Stimulated activated CD8-positive, alpha-beta memory T cell treated with anti-CD3 and anti-CD28 coated beads, Interleukin-2, amount 100 ng/mL, for 48 hours (primary cell): Measurements from ENCODE around the gene PFN3.

Source experiments
- DNase-seq, 2 donors: peaks; one replicate each; pipeline ENCODE4 v3.0.0-alpha.2; 2020; ENCODE audit warnings: low read depth in 2 of 2

The PFN3 gene

GRCh38 chr5:177399997-177400868 is at the start of gene PFN3:
Gene PFN3, minus strand, starts transcription at chr5:177400661. Its CDS starts 85 bp downstream, at chr5:177400576.
- DNase-seq = no peak

GRCh38 chr5:177449140-177450061 is 48.9 kb upstream of the PFN3 start:
- DNase-seq = no peak

- DNase-seq = no peak
Observed at GRCh38 chr5:177448244-177448950, 47.9 kb upstream of the PFN3 start.

- no peak for DNase-seq
Observed at GRCh38 chr5:177447611-177448243, 47.3 kb upstream of the PFN3 start.

GRCh38 chr5:177447066-177447610 is 46.7 kb upstream of the PFN3 start:
- peak in 1 of 2 donors; percentile 51 for DNase-seq

GRCh38 chr5:177446200-177447065 is 46.0 kb upstream of the PFN3 start, which contains the start of gene PRR7:
Gene PRR7, plus strand, starts transcription at chr5:177446814. Its CDS starts 8,254 bp downstream, at chr5:177455068.
- peak; percentile 58 to 59 for DNase-seq

- DNase-seq = no peak
Observed at GRCh38 chr5:177445917-177446199, 45.4 kb upstream of the PFN3 start.

GRCh38 chr5:177445052-177445916 is 44.8 kb upstream of the PFN3 start:
- DNase-seq = no peak

GRCh38 chr5:177444106-177445051 is 43.9 kb upstream of the PFN3 start:
- no peak for DNase-seq

GRCh38 chr5:177443144-177443983 is 42.9 kb upstream of the PFN3 start:
- DNase-seq = no peak

- DNase-seq = no peak
Observed at GRCh38 chr5:177442066-177442826, 41.8 kb upstream of the PFN3 start.

GRCh38 chr5:177440990-177441780 is 40.7 kb upstream of the PFN3 start:
- no peak for DNase-seq

GRCh38 chr5:177440211-177440989 is 39.9 kb upstream of the PFN3 start:
- no peak for DNase-seq

- DNase-seq = no peak
Observed at GRCh38 chr5:177439518-177440053, 39.1 kb upstream of the PFN3 start.

GRCh38 chr5:177438468-177438867 is 38.0 kb upstream of the PFN3 start:
- no peak for DNase-seq
